ENCODE results near the gene VTI1A.
A peak's percentile ranks its signal among the peaks of the same experiment; 100 is the strongest.

VTI1A gene

DNA sequence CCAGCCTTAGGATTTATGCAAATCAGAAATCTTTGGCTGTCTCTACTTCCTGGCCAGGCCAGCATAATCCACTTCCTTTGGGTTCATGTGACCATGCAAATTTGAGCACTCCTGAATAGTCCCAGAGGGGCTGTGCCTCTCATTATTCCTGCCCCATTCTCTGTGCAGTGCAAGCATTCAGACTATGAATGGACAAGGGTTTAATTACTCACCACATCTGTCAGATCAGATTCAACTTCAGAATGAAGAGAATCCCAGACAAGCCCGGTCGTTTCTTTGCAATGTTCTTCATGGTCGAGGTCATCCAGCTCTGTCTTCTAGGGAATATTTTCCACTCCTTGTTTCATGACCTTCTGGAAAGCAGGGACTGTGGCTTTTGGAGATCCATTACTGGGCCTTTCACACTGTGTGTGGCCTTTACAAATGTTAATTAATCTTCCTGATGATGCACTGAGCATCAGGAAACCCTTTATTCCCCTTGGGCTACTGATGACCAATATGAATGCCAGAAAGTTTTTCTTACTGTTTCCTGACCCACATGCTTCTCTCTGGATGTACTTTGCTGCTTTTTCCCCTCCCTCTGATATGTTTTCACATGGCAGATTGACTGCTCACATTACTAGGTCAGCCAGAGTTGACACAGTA lies 285.4 kb downstream of the VTI1A start:
- Histone ChIP-seq H3K4me3 (ENCODE audit: low read depth, low read length) (no peak overlapping the region), H3K9me3 (ENCODE audit: control insufficient read depth, insufficient read depth, low read depth, low read length) (no peaks in the 10 kb centered on the region), H3K36me3 (ENCODE audit: control insufficient read depth in 2 of 2, insufficient read depth in 1 of 2, low read length in 2 of 2) (no peaks in the 10 kb centered on the region), H3K27ac (ENCODE audit: extremely low read depth, low read depth, low read length) (0 out of 2 replicates have a peak overlapping the region, but pooled peaks have one; percentile 4), H3K4me1 (ENCODE audit: control insufficient read depth, insufficient read depth, low read length) (peaks cover 8% of the 10 kb centered on the region; the same call in 1 of the 2 replicates)
- TF ChIP-seq ZNF664 (tag by site-specific recombination; IDR thresholded peaks at IDR 0.05) = no peak
- peak; percentile 83 for TF ChIP-seq ZBTB17 (tag by site-specific recombination; IDR thresholded peaks at IDR 0.05)
- TF ChIP-seq ZNF24 (tag by site-specific recombination; IDR thresholded peaks at IDR 0.05) = no peak
- TF ChIP-seq SP2 (tag by site-specific recombination; IDR thresholded peaks at IDR 0.05) = peak; percentile 47
- no peak for TF ChIP-seq ZNF510 (tag by site-specific recombination; IDR thresholded peaks at IDR 0.05; ENCODE audit: insufficient replicate concordance)
- CTCF ChIA-PET = interaction anchor here (0.6 to 1.3 kb wide), 3 partner anchors 12 to 127 kb away, joined by 3 read pairs; no protein-coding TSS in a partner anchor
- POLR2A ChIA-PET = no interaction called here

DNA sequence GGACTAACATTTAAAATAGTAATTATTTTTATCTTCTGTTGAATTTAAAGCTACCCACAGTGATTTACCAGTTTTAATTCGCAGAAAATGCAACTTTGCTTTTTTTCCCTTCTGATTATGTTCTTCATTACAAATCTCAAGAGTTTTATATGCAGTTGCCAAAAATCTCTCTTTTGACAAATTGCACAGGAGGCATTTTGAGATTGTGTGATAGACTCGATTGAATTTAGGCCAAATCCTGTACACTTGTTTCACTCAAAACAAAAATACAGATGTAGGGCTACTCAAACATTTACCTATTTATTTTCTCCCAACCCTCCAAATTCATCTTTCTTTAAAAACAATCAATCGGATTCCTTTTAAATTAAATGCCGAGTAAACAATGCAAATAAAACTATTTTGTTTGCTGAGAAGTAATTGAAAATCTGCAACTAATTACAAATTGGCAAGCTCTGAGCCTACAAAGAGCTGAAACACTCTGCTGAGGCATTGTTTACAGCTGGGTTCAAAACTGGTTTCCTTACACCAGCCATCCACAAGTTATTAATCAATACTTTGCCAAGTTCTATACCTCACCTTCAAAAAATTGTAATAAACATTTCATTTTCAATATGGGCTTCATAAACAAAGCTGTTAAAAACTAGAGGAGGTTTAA lies 288.2 kb downstream of the VTI1A start:
- TF ChIP-seq ZNF23 (tag by site-specific recombination; IDR thresholded peaks at IDR 0.05; ENCODE audit: borderline replicate concordance) (no peak), ZFP69B (tag by site-specific recombination; IDR thresholded peaks at IDR 0.05) (no peak), ZBTB20 (tag by site-specific recombination; IDR thresholded peaks at IDR 0.05) (no peak), PBX3 (CRISPR knock-in tag; IDR thresholded peaks at IDR 0.05) (no peak), SCRT1 (tag by site-specific recombination; IDR thresholded peaks at IDR 0.05; ENCODE audit: borderline replicate concordance) (no peak), ZNF132 (tag by site-specific recombination; IDR thresholded peaks at IDR 0.05; ENCODE audit: borderline replicate concordance) (no peak), ZNF792 (tag by site-specific recombination; IDR thresholded peaks at IDR 0.05) (no peak), ZNF561 (tag by site-specific recombination; IDR thresholded peaks at IDR 0.05; ENCODE audit: borderline replicate concordance) (no peak), MEIS1 (CRISPR knock-in tag; IDR thresholded peaks at IDR 0.05; ENCODE audit: borderline replicate concordance) (no peak), AEBP2 (tag by site-specific recombination; IDR thresholded peaks at IDR 0.05; ENCODE audit: borderline replicate concordance) (no peak), ZNF660 (tag by site-specific recombination; IDR thresholded peaks at IDR 0.05) (no peak), KLF7 (tag by site-specific recombination; IDR thresholded peaks at IDR 0.05; ENCODE audit: borderline replicate concordance) (no peak), ZNF311 (tag by site-specific recombination; IDR thresholded peaks at IDR 0.05; ENCODE audit: borderline replicate concordance) (no peak), ZNF292 (tag by site-specific recombination; IDR thresholded peaks at IDR 0.05; ENCODE audit: borderline replicate concordance, low read depth) (no peak), ZNF473 (tag by site-specific recombination; IDR thresholded peaks at IDR 0.05) (no peak)
- TF ChIP-seq, protein P1, sequence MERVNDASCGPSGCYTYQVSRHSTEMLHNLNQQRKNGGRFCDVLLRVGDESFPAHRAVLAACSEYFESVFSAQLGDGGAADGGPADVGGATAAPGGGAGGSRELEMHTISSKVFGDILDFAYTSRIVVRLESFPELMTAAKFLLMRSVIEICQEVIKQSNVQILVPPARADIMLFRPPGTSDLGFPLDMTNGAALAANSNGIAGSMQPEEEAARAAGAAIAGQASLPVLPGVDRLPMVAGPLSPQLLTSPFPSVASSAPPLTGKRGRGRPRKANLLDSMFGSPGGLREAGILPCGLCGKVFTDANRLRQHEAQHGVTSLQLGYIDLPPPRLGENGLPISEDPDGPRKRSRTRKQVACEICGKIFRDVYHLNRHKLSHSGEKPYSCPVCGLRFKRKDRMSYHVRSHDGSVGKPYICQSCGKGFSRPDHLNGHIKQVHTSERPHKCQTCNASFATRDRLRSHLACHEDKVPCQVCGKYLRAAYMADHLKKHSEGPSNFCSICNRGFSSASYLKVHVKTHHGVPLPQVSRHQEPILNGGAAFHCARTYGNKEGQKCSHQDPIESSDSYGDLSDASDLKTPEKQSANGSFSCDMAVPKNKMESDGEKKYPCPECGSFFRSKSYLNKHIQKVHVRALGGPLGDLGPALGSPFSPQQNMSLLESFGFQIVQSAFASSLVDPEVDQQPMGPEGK (tag by site-specific recombination; IDR thresholded peaks at IDR 0.05) = no peak
- no peaks in the 10 kb centered on the region for H3K9me3 ChIP-seq (ENCODE audit: control insufficient read depth, insufficient read depth, low read depth, low read length)
- H3K4me3 ChIP-seq (ENCODE audit: low read depth, low read length) = no peak overlapping the region
- no peak overlapping the region for H3K27ac ChIP-seq (ENCODE audit: extremely low read depth, low read depth, low read length)
- no peaks in the 10 kb centered on the region for H3K36me3 ChIP-seq (ENCODE audit: control insufficient read depth in 2 of 2, insufficient read depth in 1 of 2, low read length in 2 of 2)
- H3K4me1 ChIP-seq (ENCODE audit: control insufficient read depth, insufficient read depth, low read length) = peaks cover 8% of the 10 kb centered on the region; the same call in 1 of the 2 replicates
- CTCF ChIA-PET = interaction anchor here (0.7 kb wide), 1 partner anchor 15 kb away, joined by 3 read pairs; no protein-coding TSS in a partner anchor
- POLR2A ChIA-PET = no interaction called here
